Measurements from ENCODE around the gene KCNAB1.
"Not testable (repeated sequence)": the region's sequence is repeated elsewhere in the genome, so short reads cannot be mapped to it uniquely, and the experiment has no call there.

Gene KCNAB1

DNA sequence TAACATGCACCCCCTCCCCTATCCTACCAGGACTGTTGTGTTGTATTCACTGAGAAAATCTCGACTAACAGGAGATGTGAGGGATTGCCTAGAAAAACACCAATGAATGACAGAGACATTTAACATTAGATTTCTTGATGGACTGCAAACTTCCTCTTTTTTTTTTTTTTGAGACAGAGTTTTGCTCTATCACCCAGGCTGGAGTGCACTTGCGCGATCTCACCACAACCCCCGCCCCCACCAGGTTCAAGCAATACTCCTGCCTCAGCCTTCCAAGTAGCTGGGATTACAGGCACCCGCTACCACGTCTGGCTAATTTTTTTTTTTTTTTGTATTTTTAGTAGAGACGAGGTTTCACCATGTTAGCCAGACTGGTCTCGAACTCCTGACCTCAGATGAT lies 17.0 kb downstream of the KCNAB1 start:
- DNase-seq (ENCODE audit: low read depth, low spot score): not testable (repeated sequence)

- DNase-seq (ENCODE audit: low read depth, low spot score): no peak
These were observed 19.7 kb downstream of the KCNAB1 start for GRCh38 chr3:156140001-156140595.

GRCh38 chr3:156142702-156143101 lies 22.3 kb downstream of the KCNAB1 start:
- no peak for DNase-seq (ENCODE audit: low read depth, low spot score)

- no peak for DNase-seq (ENCODE audit: low read depth, low spot score)
These were observed 22.8 kb downstream of the KCNAB1 start for GRCh38 chr3:156143136-156143535.

GRCh38 chr3:156144060-156144459 lies 23.7 kb downstream of the KCNAB1 start:
- DNase-seq (ENCODE audit: low read depth, low spot score): no peak

DNA sequence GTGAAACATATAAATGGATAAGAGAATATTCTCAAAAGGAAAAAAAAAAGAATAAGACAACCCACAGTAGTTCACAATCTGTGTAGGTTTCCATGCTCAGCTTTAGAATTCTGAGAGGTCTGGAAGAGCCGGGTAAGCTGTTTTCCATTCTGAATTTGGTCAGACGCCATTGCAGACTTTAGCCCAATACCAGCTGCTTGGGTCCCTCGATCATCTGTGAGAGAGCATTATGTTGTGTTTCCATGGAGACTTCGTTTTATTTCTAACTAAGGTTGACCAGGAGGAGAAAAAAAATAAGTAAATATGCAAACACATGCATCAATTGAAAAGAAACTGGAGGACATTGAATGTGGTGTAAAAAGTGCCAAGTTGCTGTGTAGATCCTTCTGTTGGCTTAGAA lies 25.5 kb downstream of the KCNAB1 start:
- no peak for DNase-seq (ENCODE audit: low read depth, low spot score)

- no peak for DNase-seq (ENCODE audit: low read depth, low spot score)
These were observed 28.1 kb downstream of the KCNAB1 start for GRCh38 chr3:156148345-156148945.

DNA sequence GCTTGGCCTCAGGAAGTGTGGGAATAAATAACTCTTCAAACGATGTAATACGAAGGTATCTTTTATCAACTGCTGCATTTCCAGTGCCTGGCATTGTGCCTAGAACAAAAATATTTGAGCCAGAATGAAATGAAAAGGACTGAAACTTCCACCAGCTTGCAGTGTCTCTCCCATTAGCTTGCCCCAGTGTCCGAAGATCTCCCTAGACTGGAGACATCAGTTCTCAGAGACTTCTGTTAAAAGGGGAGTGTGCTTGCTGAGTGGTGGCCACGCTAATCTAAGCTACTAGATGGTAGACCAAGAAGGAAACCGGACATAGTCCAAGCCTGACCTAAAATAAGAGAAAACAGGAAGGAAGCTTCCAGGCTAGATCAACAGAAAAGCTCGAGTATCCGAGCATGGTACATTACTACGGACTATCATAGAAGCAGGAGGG lies 28.6 kb downstream of the KCNAB1 start:
- no peak for DNase-seq (ENCODE audit: low read depth, low spot score)

DNA sequence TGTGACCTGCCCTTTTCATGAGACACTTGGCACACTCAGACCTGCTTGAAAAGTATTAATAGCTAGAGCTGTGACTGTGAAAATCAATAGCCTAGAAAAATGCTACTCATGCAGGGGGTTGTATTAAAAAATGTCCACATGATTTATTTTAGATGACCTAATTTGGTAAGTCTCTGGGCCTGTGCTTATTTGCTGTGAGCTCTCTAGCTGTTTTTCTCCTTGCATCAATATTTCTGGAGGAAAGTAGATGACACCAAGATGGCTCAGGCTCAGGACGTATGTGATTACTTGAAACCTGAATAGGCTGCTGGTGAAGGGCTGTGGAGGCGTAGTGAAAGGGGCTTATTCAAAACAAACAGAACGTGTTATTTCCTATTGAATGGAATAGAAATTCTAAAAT lies 29.5 kb downstream of the KCNAB1 start:
- no peak for DNase-seq (ENCODE audit: low read depth, low spot score)

GRCh38 chr3:156150434-156151066 lies 30.2 kb downstream of the KCNAB1 start:
- DNase-seq (ENCODE audit: low read depth, low spot score): peak; percentile 24

DNA sequence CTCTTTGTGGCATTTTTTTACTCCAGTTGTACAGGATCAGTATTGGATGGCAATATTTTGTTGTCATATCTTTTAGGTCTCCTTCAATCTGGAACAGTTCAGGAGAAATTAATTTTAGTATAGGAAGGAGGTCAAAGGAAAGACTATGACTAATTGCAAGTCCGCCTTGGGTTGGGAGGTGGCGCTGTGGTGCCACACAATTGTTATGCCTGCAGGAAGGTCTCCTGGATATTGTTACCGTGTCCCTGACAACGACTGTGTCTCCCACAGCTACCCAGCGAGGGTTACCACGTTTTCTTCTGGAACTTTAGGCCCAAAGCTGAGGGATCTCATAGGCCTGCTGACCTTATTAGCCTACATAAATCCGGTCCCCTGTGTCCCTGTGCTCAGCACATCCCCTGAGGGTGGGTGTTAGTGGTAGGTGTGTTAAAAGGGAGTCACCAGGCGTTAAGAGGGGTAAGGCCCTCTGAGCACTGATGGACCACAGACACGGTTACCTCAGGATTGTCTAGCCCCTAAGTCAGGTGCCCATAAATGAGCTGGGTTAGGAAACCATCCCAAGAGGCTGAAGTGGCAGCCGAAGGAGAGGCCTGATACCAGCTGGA lies 31.5 kb downstream of the KCNAB1 start:
- no peak for DNase-seq (ENCODE audit: low read depth, low spot score)

- DNase-seq (ENCODE audit: low read depth, low spot score): no peak
These were observed 38.4 kb downstream of the KCNAB1 start for GRCh38 chr3:156158656-156159295.

- DNase-seq (ENCODE audit: low read depth, low spot score): no peak
These were observed 40.3 kb downstream of the KCNAB1 start for GRCh38 chr3:156160647-156161046.

- DNase-seq (ENCODE audit: low read depth, low spot score): no peak
These were observed 40.8 kb downstream of the KCNAB1 start for GRCh38 chr3:156161172-156161571.

DNA sequence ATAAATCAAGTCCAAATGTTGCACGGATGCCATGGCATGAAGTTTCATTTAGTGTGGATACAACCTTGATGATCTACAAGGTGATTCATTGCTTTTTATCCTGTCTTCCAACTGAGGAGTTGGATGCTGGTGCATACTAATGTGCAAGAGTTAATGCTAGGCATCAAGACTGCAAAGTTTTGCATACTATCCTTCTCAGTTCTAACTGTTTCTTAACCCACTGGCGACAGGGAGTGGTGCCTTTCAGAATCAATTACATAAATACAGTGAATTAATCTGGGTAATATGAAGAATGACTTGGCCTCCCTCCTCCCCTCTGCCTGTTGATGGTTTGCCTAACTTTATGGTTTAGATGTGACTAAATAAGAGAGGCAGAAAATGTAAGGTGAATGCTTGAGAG lies 43.5 kb downstream of the KCNAB1 start:
- DNase-seq (ENCODE audit: low read depth, low spot score): no peak

DNA sequence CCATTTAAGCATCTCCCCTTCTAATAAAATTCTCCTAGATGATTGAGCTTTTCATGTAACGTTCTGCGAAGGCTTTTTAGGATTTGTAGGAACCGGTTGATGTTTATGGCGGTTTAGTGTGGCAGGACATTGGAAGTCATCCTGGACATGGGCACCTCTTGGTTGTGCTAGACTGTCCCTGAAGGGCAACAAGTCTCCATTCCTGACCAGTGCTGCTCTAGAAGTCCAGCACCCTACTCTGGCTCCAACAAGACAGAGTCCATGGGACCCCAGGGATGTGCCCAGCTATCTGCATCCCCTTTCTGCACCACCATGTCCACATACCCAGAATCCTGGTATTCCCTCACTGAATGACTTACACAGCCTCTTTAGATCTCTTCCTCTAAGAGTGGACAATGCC lies 46.4 kb downstream of the KCNAB1 start:
- no peak for DNase-seq (ENCODE audit: low read depth, low spot score)

DNA sequence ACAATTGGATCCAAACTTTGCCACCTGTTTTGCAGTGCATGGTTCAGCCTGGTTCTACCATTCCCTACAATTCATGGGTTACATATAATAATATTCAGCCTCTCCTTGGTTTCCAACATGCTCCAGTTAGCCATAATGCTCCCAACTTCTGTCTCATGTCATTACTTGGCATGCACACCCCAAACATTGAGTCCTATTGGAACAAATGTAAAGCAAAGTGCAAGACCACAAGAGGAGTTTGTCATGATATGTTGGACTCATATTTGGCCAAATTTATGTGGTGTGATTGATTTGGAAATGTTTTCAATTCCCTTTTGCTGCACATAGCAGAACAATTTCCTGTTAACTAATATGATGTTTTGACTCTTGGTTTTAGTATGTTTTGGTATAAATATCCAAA lies 50.2 kb downstream of the KCNAB1 start:
- DNase-seq (ENCODE audit: low read depth, low spot score): no peak

DNA sequence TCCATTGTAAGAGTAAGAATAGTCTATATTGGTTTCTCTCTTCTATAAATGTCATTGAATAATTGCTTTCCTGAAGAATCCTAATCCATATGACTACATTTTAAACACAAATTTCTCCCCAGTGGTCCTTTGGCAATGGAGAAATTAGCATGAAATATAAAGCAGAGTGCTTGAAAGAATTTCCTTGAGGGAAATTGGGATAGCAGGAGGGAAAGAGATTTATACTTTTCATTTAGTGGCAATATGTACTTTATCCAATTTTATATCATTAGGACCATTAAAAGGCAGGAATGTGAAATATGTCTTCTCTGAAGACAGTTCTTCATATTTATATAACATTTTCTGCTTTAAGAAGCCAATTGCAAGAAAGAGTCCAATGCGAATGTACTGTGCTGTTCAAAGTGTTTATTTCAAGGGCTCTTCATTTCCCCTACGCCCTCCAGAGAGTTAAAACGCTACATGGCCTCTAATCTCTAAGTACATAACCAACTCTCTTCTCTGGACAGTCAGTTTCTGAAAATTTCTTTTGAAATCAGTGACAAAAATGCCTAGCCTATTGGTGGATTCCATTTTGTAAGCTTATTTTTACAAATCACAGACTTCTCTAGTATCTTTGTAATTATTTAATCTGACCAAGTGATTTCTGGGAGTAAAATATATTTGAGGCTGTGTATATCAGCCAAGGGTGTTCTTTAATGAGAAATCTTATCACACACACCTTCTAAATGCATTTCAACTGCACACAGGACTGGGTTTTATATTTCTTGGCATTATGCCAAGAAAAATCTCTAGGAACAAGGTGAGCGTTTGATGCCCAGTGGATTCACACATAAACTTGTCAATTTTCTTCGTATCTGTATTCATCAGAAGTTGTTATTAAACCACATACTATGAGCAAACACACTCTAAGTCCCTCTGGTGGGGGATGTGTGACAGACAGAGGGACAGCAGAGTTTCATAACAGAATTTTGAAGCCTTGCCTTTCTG lies 51.2 kb downstream of the KCNAB1 start:
- DNase-seq (ENCODE audit: low read depth, low spot score): no peak

GRCh38 chr3:156172536-156172935 lies 52.2 kb downstream of the KCNAB1 start:
- no peak for DNase-seq (ENCODE audit: low read depth, low spot score)

- DNase-seq (ENCODE audit: low read depth, low spot score): no peak
These were observed 54.0 kb downstream of the KCNAB1 start for GRCh38 chr3:156174229-156174847.

DNA sequence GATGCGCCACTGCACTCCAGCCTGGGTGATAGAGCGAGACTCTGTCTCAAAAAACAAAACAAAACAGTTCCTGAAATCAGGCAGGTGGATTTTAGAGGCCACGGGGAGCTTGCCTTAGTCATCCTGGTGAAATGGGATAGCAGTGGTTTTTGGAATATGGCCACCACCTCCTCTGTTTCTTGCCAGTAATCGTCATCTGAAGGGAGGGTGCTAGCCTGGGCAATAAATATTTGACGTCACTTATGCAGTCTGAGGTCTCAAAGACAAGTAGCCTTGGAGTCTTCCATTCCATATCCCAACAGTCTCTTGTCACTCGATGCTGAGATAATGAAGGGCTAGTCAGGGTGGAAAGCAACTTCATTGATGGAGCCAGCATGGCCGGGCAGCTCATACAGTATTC lies 55.2 kb downstream of the KCNAB1 start:
- no peak for DNase-seq (ENCODE audit: low read depth, low spot score)
